Measurements from ENCODE around the gene RUNDC3A. TPM values are rescaled to one million over a fixed set of nuclear protein-coding genes. Genes with fewer than 3 reads are reported as not detected.

Gene RUNDC3A
- polyA plus RNA-seq, 1 experiment = 0.58 TPM

GRCh38 chr17:44352828-44353671 is 44.6 kb downstream of the RUNDC3A start:
- no peak for TF ChIP-seq CTCF (IDR thresholded peaks at IDR 0.05; ENCODE audit: insufficient read depth, low read depth, low read length)
- H3K36me3 ChIP-seq (ENCODE audit: control insufficient read depth, insufficient read depth, low read length) = peaks cover 22% of the 10 kb centered on the region
- H3K27me3 ChIP-seq (ENCODE audit: control insufficient read depth, insufficient read depth, low read length) = no peaks in the 10 kb centered on the region
- ChIA-PET CTCF (interaction anchor here (0.6 to 7.1 kb wide), 6 partner anchors 8 to 170 kb away, joined by 3 to 69 read pairs (median 4); partner anchors contain the start of gene FAM171A2), POLR2A (no interaction called here)
- DNase-seq (ENCODE audit: low read depth) = no peak
- no peak overlapping the region for H3K4me3 ChIP-seq (ENCODE audit: low read depth, low read length)

DNA sequence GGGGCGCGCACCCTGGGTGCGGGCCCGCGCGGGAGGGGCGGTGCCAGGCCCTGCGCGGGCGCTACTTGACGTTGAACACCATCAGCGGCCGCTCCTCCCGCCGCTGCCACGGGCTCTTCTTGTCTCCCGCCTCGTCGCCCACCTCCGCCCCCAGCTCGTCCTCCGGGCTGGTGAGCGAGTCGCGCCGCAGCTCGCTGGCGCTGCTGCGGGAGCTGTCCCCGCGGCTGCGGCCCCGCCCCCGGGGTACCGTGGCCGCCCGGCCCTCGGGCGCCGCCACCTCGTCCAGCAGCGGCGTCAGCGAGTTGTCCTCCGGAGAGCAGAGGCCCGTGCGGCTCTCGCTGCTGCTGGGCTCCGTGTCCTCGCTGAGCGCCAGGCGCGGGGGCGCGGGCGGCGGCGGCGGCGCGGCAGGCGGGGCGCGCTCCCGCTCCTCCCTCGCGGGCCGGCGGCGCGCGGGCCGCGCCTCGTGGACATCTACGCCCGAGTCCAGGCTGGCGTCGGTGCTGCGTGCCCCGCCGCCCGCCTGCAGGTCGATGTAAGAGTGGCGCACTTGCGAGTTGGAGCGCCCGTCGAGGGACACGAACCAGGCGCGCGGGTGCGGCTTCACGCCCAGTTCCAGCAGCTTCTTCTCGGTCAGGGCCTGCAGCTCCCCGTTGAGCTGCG is 45.4 kb downstream of the RUNDC3A start:
- TF ChIP-seq CTCF (IDR thresholded peaks at IDR 0.05; ENCODE audit: insufficient read depth, low read depth, low read length) = no peak
- POLR2A ChIA-PET = no interaction called here
- DNase-seq (ENCODE audit: low read depth) = no peak
- Histone ChIP-seq H3K4me3 (ENCODE audit: low read depth, low read length) (peak overlapping the region; percentile 21; the same call in 1 of the 2 replicates), H3K27me3 (ENCODE audit: control insufficient read depth, insufficient read depth, low read length) (no peaks in the 10 kb centered on the region), H3K36me3 (ENCODE audit: control insufficient read depth, insufficient read depth, low read length) (peaks cover 22% of the 10 kb centered on the region)
- CTCF ChIA-PET = interaction anchor here (0.6 to 7.1 kb wide), 7 partner anchors 7 to 309 kb away, joined by 3 to 69 read pairs (median 4); partner anchors contain the start of genes FAM171A2 and GRN

GRCh38 chr17:44354582-44355561 is 46.5 kb downstream of the RUNDC3A start:
- ChIA-PET POLR2A (no interaction called here), CTCF (interaction anchor here (0.6 to 1.9 kb wide), 4 partner anchors 9 to 308 kb away, joined by 3 to 9 read pairs (median 4); partner anchors contain the start of gene GRN)
- peaks cover 19% of the 10 kb centered on the region for H3K36me3 ChIP-seq (ENCODE audit: control insufficient read depth, insufficient read depth, low read length)
- H3K4me3 ChIP-seq (ENCODE audit: low read depth, low read length) = no peak overlapping the region
- no peak for DNase-seq (ENCODE audit: low read depth)
- no peaks in the 10 kb centered on the region for H3K27me3 ChIP-seq (ENCODE audit: control insufficient read depth, insufficient read depth, low read length)
- TF ChIP-seq CTCF (IDR thresholded peaks at IDR 0.05; ENCODE audit: insufficient read depth, low read depth, low read length) = peak; percentile 24; the same call in 1 of the 2 replicates

DNA sequence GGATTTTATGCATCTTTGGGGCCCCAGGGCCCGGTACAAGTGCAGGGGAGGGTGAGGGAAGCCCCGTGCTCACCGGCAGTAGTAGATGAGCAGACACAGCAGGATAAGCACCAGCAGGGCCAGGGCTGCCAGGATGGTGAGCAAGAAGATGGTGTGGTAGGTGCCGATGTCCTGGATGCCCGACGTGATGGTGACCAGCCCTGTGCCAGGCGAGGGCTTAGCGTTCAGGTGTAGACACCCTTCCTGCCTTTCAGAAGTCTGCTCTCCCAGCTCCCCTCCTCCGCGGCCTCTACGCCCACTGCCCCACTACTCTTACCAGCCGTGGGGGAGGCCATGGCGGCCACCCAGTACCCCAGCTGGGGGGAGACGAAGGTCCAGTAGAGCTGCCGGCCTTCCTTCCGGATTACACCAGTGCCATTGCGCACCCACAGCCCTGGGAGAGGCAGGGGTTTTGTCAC is 47.3 kb downstream of the RUNDC3A start:
- peaks cover 14% of the 10 kb centered on the region for H3K36me3 ChIP-seq (ENCODE audit: control insufficient read depth, insufficient read depth, low read length)
- no peak overlapping the region for H3K4me3 ChIP-seq (ENCODE audit: low read depth, low read length)
- POLR2A ChIA-PET = no interaction called here
- no peaks in the 10 kb centered on the region for H3K27me3 ChIP-seq (ENCODE audit: control insufficient read depth, insufficient read depth, low read length)
- TF ChIP-seq CTCF (IDR thresholded peaks at IDR 0.05; ENCODE audit: insufficient read depth, low read depth, low read length) = no peak
- DNase-seq (ENCODE audit: low read depth) = no peak
- CTCF ChIA-PET = interaction anchor here (1.0 to 1.9 kb wide), 2 partner anchors 9 to 10 kb away, joined by 3 to 9 read pairs; partner anchors contain the start of gene GRN

Measured in BJ (cell line).